ENCODE data around the gene IL36RN. TPM values are rescaled to one million over a fixed set of nuclear protein-coding genes. Genes with fewer than 3 reads are reported as not detected.
A peak's percentile ranks its signal among the peaks of the same experiment; 100 is the strongest.

IL36RN gene
- total and polyA plus RNA-seq, 12 donors = not detected

- Histone ChIP-seq H3K4me3 (no peak overlapping the region), H3K9me3 (replicated peaks in 1 of 3) (no peaks in the 10 kb centered on the region), H3K36me3 (replicated peaks in 1 of 2) (no peaks in the 10 kb centered on the region), H3K27me3 (no peaks in the 10 kb centered on the region), H3K4me1 (replicated peaks in 1 of 2) (no peaks in the 10 kb centered on the region), H3K27ac (no peak overlapping the region)
- TF ChIP-seq CTCF (IDR thresholded peaks at IDR 0.05) (no peak), POLR2A (IDR thresholded peaks at IDR 0.05) (no peak)
- WGBS, 4 donors = 54 to 67% (median 58%) methylated on average over 8 of the region's 8 CpGs
- DNase-seq = peak in 2 of 7 donors; percentile 10 to 27
- intact Hi-C loops (cut with DNase I) = loop anchor here (5.0 to 10.0 kb wide), 4 partner anchors 44 to 292 kb away; partner anchors contain the start of gene IL1RN (in 1 of the 2)
These were observed 24.3 kb downstream of the IL36RN start for GRCh38 chr2:113083296-113083695.

GRCh38 chr2:113084249-113085000, 25.4 kb downstream of the IL36RN start:
- Histone ChIP-seq H3K9me3 (replicated peaks in 1 of 3) (no peaks in the 10 kb centered on the region), H3K27ac (no peak overlapping the region), H3K4me1 (replicated peaks in 1 of 2) (no peaks in the 10 kb centered on the region), H3K27me3 (no peaks in the 10 kb centered on the region), H3K4me3 (no peak overlapping the region), H3K36me3 (replicated peaks in 1 of 2) (no peaks in the 10 kb centered on the region)
- TF ChIP-seq CTCF (IDR thresholded peaks at IDR 0.05) (peak; percentile 32 to 62 (median 52)), POLR2A (IDR thresholded peaks at IDR 0.05) (no peak)
- intact Hi-C loops (cut with DNase I) = loop anchor here (5.0 to 10.0 kb wide), 4 partner anchors 43 to 290 kb away; partner anchors contain the start of gene IL1RN (in 1 of the 2)
- peak in 1 of 7 donors; percentile 16 for DNase-seq
- 32 to 50% (median 40%) methylated on average over 5 of the region's 5 CpGs for WGBS, 4 donors

- no peak for TF ChIP-seq POLR2A (IDR thresholded peaks at IDR 0.05)
- TF ChIP-seq CTCF (IDR thresholded peaks at IDR 0.05) = no peak
- no peak for DNase-seq
- Histone ChIP-seq H3K36me3 (replicated peaks in 1 of 2) (no peaks in the 10 kb centered on the region), H3K27me3 (no peaks in the 10 kb centered on the region), H3K4me3 (no peak overlapping the region), H3K4me1 (replicated peaks in 1 of 2) (no peaks in the 10 kb centered on the region), H3K27ac (no peak overlapping the region), H3K9me3 (replicated peaks in 1 of 3) (no peaks in the 10 kb centered on the region)
- intact Hi-C loops (cut with DNase I) = loop anchor here in 1 of 2 donors (10.0 kb wide), 1 partner anchor 289 kb away; no protein-coding TSS in a partner anchor
- 74 to 81% (median 77%) methylated on average over 2 of the region's 2 CpGs for WGBS, 4 donors
These were observed 26.5 kb downstream of the IL36RN start for GRCh38 chr2:113085542-113085941.

GRCh38 chr2:113088213-113088992, 29.4 kb downstream of the IL36RN start:
- no peak overlapping the region for H3K4me3 ChIP-seq
- TF ChIP-seq CTCF (IDR thresholded peaks at IDR 0.05) (no peak), POLR2A (IDR thresholded peaks at IDR 0.05) (no peak)
- no peaks in the 10 kb centered on the region for H3K36me3 ChIP-seq (replicated peaks in 1 of 2)
- H3K4me1 ChIP-seq (replicated peaks in 1 of 2) = no peaks in the 10 kb centered on the region
- intact Hi-C loops (cut with DNase I) = loop anchor here in 1 of 2 donors (10.0 kb wide), 1 partner anchor 286 kb away; no protein-coding TSS in a partner anchor
- DNase-seq = no peak
- H3K27ac ChIP-seq = no peak overlapping the region
- H3K27me3 ChIP-seq = no peaks in the 10 kb centered on the region
- no peaks in the 10 kb centered on the region for H3K9me3 ChIP-seq (replicated peaks in 1 of 3)

Data from adrenal gland (tissue), 12 donors.